ENCODE data around the gene SUMO1. TPM values are rescaled to one million over a fixed set of nuclear protein-coding genes. Genes with fewer than 3 reads are reported as not detected.
"Not testable (repeated sequence)": the region's sequence is repeated elsewhere in the genome, so short reads cannot be mapped to it uniquely, and the experiment has no call there.

The SUMO1 gene
- 113 and 133 TPM in 2 replicates for total RNA-seq (2014; rRNA removed)
- 84.9 TPM for polyA plus RNA-seq (2012)

DNA sequence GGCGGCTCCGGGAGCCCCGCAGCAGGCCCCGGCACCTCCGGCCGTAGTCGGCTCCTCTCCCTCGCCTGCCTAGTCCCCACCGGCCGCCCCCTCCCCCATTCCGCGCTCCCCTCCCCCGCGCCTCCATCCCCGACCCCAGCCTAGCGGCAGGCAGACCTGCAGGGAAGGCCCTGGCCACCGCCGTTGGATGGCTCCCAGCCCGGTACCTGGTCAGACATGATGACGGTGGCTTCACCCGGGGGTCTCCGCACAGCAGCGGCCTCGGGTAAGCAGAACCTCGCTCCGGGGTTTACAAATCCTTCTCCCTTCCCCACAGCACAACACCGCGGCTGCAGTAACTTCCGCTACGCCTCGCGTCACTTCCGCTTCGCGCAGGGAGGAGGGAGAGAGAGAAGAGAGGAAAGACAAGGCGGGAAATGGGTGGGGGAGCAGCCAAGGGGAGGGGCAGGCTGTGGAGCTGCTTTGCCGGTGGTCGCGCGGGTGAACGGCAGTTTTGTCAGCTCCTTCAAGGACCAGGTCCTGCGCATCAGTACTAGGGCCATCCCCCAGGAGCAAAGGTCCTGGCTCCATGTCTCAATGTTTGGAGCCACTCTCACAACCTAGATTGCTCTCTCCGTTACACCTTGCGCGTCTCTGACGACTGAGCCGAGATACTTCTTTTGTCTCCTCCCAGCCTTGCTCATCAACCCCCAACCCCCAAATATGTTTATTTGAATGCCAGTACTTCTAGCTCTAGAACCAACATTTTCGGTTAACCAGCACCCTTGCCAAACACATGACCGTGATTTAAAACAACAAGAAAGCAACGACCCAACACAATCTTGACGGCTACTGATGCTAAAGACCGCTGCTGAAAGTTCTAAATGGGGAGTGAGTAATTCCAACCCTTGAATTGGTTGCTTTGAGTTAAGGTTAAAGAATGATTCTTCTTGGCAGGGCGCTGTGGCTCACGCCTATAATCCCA, at the start of gene SUMO1:
Gene SUMO1, minus strand, starts transcription at position 364 of the 964 bp plus-strand sequence. Its CDS starts 146 bp downstream, at position 218.
- peak; percentile 86 for DNase-seq (ENCODE audit: low read depth)

DNA sequence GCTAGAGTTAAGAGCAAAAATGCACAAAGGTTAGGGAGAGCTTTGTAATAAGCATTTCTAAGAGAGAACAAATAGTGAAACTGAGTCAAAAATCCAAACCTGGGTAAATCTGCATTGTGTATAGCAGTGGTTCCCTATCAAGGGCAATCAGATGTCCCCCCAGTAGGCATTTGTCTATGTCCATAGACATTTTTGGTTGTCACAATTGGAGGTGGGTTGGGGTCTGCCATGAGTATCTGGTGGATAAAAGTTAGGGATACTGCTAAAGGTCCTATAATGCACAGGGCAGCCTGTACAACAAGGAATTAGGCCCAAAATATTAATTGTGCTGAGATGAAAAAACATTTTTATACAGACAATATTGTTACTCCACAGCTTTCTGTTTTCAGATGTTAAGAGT, 48.2 kb upstream of the SUMO1 start:
- no peak for DNase-seq (ENCODE audit: low read depth)

DNA sequence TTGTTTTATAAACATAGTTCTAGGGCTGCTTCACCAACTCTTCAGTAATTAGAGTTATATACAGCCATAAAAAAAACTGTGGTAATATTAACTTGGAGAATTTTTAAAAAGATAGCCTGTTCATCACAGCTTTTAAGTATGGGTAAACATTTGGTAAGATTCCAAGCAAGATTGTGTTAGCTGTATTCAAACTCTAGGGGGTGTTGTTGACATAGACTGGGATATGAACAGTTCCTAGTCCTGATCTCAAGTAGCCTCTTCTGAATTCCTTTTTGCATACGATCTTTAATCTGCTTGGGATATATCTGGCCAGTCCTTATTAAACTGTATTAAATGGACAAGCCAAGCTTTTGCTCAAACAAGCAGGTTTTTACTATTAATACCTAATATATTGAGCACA, 40.5 kb upstream of the SUMO1 start:
- peak; percentile 67 for DNase-seq (ENCODE audit: low read depth)

DNA sequence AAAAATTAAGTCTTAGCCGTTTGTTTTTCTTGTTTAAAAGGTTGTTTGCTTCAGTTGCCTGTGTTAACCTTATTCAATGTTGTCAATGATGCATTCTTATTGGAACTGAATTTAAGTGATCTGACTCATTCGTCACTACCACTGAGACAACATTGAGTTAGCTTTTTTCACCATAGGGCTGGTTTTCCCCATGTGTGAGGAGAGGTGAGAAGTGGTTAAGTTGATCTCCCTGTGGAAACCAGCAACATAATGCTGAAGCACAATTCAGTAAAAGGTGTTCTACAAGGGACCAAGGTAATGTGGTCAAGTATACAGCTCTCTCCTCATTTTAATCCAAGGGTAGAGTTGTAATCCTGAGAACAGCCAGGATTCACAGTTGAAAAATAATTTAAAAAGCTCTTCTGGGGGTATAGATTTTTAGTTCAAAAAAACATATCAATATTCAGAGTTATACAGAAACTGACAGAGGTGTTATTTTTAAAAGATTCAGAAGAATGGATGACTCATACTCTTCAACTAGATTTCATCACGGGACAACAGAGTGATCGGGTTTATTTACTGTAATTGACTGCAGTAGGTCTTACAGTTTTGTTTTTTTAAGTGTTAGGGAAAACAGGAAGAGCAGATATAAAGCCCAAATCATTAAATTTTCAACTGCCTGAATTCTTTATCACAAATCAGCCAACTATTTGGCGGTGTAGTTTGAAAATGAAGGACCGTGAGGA, 39.8 kb upstream of the SUMO1 start:
- peak; percentile 76 for DNase-seq (ENCODE audit: low read depth)

DNA sequence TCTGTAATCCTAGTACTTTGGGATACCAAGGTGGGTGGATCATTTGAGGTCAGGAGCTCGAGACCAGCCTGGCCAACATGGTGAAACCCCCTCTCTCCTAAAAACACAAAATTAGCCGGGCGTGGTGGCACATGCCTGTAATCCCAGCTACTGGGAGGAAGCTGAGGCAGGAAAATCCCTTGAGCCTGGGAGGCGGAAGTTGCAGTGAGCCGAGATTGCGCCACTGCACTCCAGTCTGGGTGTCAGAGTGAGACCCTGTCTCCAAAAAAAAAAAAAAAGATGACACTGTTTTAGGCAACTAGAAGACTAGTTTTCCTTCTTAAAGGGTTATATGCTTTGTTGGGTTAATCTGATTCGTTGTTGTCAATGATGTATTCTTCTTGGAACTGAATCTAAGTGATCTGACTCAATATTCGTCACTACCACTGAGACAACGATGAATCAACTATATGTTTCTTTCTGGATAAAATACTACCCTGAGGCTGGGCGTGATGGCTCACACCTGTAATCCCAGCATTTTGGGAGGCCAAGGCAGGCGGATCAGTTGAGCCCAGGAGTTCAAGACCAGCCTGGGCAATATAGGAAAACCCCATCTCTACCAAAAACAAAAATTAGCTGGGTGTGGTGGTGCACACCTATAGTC, 37.8 kb upstream of the SUMO1 start:
- peak; percentile 55 for DNase-seq (ENCODE audit: low read depth)

DNA sequence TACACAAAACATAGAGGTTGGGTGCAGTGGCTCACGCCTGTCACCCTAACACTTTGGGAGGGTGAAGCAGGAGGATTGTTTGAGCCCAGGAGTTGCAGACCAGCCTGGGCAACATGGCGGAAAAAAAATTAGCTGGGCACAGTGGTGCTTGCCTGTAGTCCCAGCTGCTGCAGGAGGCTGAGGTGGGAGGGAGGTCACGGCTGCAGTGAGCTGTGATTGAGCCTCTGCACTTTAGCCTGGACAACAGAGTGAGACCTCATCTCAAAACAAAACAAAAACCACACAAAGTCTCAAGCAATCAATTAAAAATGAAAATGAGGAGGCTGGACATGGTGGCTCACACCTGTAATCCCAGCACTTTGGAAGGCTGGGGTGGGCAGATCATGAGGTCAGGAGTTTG, 32.1 kb upstream of the SUMO1 start:
- no peak for DNase-seq (ENCODE audit: low read depth)

DNA sequence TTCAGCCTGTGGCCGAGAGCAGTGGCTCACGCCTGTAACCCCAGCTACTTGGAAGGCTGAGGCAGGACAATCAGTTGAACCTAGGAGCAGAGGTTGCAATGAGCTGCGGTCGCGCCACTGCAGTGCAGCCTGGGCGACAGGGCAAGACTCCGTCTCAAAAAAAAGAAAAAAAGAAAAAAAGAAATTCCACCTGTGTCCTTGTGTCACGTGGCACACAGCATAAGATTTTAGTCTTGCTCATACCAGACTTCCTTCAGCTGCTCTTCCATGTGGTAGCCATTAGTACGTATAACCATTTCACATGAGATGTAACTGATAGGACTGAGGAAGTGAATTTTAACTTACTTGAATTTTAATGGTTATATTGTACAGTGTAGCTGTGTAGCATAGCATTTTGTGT, 31.2 kb upstream of the SUMO1 start:
- no peak for DNase-seq (ENCODE audit: low read depth)

DNA sequence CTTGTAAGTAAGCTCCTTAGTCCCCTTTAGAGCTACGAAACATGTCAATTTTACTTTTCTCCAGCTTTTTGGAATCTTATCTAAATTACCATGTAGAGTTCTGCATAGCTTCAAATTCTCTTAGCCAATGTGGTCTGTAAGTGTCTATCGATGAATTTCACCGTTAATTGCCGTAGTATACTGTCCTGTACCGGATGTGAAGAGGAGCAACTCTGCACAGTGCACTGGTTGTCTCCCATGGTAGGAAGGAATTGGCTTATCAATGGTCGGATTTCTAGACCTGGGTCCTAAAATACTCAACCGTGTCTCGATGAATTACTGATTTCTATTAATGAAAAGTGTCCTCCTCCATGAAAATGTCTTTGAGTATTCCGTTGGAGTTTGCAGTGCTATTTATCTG, 29.1 kb upstream of the SUMO1 start:
- no peak for DNase-seq (ENCODE audit: low read depth)

DNA sequence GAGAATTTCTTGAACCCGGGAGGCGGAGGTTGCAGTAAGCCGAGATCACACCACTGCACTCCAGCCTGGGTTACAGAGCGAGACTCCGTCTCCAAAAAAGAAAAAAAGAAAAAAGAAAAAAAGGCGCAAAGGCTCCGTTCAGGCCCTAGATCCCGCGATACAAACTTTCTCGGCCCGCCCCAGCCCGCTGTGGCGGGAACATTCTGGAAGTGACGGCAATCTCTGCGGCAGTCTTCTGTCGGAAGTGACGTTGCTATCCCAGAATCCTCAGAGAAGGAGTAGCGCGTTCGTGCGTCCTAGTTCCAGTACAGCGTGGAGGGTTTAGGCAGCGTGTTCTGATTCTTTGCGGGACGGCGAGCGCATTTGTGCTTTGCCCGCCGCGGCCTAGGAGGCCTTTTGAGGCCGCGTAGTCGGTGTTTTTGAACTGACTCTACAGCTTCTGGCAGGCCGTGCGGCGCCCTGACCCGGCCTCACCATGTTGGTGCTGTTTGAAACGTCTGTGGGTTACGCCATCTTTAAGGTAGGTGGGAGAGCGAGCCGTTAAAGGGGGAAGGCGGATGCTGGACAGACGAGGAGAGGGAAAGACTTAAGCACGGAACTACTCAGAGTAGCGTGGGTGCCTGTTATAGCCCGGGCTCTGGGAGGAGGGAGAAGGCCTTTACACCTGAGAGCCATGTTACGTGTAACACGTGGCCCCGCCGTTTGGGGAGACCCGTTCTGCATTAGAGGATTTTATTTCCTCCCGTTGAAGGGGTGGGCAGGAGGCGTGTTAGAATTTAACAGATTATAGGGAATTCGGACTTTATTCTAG, 27.3 kb upstream of the SUMO1 start, which contains the start of gene NOP58:
Gene NOP58, plus strand, starts transcription at position 297 of the 811 bp plus-strand sequence. Its CDS starts 179 bp downstream, at position 476.
- peak; percentile 94 for DNase-seq (ENCODE audit: low read depth)

DNA sequence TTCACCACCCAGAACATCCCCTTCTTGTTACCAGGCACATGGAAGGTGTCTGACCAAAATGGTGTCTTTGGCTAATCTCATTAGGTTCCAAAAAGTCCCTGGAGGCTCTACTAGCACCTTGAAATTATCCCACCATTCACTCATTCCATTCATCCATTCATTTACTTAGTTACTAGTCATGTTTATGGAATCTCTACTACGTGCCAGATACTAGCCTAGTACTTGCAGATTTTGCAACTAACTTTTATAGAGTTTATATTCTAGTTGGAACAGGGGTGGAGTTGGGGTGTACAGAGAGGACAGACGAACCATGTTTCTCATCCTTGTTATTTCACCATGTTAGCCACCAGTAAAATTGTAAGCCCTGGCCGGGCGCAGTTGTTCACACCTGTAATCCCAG, 23.1 kb upstream of the SUMO1 start:
- no peak for DNase-seq (ENCODE audit: low read depth)

DNA sequence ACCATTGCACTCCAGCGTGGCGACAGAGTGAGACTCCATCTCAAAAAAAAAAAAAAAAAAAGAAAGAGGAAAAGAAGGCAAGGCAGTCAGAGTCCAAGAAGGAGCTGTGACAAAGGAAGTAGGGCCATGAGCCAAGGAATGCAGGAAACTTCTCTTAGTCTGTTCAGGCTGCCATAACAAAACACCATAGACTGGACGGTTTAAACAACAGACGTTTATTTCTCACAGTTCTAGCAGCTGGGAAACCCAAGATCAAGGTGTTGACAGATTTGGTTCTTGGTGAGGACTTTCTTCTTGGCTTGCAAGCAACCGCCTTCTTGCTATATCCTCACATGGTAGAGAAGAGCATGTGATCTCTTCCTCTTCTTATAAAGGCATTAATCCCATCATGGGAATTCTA, 13.1 kb upstream of the SUMO1 start:
- DNase-seq (ENCODE audit: low read depth) = no peak

DNA sequence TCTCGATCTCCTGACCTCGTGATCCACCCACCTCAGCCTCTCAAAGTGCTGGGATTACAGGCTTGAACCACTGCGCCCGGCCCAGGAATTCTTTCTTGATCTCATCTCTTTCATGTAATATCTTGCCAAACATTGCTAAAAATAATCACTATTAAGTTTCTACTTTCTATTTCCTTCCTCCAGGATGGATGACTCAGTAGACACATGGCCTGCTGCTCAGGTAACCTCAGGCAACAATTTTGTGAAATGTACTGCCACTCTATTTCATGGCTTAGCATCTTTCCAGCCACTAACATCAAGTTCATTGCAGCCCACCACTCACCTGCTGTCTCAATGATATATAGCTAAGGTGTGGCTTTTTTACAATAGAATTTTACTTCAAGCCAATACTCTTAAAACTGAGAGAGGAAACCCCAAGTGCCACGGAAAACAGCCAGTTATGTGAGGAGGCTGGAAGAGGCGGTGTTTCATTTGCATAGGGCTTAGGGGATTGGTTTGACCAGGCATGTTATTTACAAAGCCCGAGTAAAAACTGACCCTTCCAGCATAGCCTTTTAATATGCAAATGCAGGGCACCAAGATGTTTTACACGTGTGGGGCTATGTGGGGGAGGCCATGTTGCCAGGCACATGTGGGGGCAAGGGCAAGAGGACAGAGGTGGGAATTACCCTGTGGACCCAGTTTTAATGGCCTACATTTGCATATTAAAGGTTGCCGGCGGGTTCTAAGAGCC, 11.3 kb upstream of the SUMO1 start:
- peak; percentile 19 for DNase-seq (ENCODE audit: low read depth)

DNA sequence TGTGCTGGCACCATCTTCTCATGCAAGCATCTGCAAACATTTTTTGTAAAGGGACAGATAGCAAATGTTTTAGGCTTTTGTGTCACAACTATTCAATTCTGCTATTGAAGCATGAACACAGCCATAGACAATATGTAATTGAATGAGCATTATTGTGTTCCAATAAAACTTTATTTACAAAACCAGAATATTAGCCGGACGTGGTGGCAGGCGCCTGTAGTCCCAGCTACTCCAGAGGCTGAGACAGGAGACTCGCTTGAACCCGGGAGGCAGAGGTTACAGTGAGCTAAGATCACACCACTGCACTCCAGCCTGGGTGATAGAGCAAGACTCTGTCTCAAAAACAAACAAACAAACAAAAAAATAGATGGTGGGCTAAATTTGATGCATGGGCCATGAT, 9.3 kb upstream of the SUMO1 start:
- DNase-seq (ENCODE audit: low read depth) = not testable (repeated sequence)

DNA sequence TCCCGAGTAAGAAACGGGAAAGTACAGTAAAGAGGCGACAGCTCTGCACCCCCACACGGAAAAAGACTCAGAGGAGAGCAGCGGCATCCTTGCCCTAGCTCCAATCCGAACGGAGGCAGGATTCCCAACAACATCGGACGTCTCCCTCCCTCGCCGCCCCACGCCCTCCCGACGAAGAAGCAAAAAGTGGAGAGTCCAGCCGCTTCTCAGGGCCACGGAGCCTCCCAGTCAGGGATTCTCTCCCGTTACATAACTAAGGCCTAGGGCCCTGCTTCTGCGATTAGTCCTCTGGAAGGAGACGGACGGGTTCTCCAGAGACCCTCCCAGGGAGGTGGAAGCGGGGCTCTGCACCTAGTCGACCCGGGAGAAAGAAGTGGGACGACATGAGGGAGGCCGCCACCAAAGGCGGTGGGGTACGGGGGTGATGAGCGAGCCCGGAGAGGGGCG, 587 bp downstream of the SUMO1 start:
- DNase-seq (ENCODE audit: low read depth) = peak; percentile 37

DNA sequence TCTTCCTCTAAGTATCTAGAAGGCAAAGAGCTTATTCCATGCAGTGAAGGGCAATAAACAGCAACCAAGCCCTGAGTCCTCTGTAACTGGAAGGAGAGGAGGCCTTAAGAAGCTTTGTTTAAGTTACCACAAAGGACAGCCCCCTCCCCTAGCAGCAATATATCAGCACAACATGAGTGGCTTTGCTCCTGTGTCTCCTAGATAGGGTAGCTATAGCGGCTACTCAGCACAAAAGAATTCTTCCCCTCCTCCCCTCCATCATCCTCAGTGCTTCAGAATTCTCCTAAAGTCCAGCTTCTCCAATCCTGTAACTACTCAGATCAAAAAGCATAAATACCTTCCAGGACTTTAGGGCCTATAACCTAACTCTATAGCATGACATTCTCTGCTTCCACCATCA, 16.5 kb downstream of the SUMO1 start:
- peak; percentile 7 for DNase-seq (ENCODE audit: low read depth)

DNA sequence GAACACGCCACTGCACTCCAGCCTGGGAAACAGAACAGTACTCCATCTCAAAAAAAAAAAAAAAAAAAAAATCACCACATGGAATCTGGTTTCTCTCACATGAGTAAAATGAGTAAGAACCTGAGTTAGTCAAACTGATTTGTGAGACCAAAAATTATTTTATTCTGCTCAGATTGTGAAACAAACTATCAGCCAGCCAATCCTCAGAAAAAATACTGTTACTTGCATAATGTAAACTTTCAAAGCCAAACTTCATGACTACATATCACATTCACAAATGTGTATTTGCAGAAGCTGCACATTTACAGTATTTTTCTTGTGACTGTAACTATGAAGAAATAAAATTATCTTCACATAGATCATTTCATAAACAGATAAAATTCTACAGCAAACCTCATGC, 23.2 kb downstream of the SUMO1 start:
- DNase-seq (ENCODE audit: low read depth) = peak; percentile 7

DNA sequence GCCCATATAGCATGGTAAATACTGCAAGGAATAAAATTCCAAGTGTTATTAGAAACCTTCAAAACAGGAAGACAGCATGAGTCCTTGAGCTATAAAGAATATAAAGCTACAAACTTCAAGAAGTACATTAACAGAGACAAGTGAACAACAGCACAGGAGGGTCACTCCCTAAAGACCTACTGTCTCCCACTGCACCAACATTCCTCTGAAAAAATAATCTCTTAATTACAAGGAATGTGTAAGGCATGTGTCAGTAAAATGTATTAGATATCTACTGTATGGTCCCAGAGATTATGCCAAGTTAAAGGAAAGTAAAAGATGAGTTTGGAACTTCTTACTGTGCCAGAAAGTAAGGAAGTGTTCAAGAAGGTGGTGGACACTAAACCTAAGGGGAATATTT, 29.9 kb downstream of the SUMO1 start:
- DNase-seq (ENCODE audit: low read depth) = no peak

DNA sequence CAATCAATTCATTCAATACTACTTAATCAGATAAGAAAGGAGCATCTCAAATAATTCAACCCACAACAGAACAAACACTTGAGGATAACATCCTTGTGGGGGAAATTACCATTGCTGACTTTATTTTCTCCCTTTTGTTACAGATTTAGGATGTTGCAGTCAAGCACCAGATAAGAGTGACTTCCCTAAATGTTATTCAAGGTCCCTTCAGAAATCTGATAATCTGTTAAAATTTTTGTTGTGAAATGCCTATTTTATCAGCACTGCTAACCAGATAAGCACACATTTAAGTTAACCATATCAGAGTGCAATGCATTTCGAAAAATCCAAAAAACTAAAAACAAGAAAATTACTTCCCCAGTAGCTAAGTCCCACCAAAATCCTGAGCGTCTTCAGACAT, 33.5 kb downstream of the SUMO1 start:
- no peak for DNase-seq (ENCODE audit: low read depth)

DNA sequence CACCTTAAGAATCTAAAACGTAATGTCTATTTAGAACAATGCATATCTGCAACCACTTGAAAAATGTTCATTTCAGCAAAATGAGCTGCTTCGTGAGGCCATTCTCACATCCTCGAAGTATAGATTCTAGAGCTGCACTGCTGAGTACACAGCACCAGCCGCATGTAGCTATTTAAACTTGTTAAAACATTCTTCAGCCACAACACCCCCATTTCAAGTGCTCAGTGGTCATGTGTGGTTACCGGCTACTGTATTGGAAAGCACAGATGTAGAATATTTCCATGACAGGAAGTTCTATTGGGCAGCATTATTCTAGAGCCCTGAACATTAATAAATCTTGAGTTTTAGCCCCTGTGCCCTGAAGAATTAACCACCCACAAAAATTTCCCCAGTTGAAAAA, 35.0 kb downstream of the SUMO1 start:
- no peak for DNase-seq (ENCODE audit: low read depth)

Measured in LHCN-M2 (cell line).